Kidney (tissue), 14 donors: Measurements from ENCODE around the gene SAFB. TPM values are rescaled to one million over a fixed set of nuclear protein-coding genes. Genes with fewer than 3 reads are reported as not detected.

Experiments used
- DNase-seq, 5 donors: peaks; one replicate each; pipeline ENCODE4 v3.0.0-alpha.2; 2013 to 2020
- FAIRE-seq: peaks from 2 replicates; lab custom pipeline; 2012; peaks lifted over from hg19 to GRCh38; lab: Jason Lieb, UNC
- H3K27ac ChIP-seq, 2 donors: one replicate each; pipeline ENCODE4 v1.7.0; 2013; ENCODE audit warnings: low read depth in 2 of 2, low read length in 2 of 2, inconsistent platforms in 1 of 2
- H3K27me3 ChIP-seq: one replicate; pipeline ENCODE4 v1.7.1; 2013; ENCODE audit warnings: low read length, inconsistent platforms; ENCODE audit not compliant: control insufficient read depth, insufficient read depth
- H3K36me3 ChIP-seq, 3 donors: one replicate each; pipeline versions ENCODE4 v1.7.0 to v1.7.1; 2013; ENCODE audit warnings: low read length in 3 of 3, control low read depth in 1 of 3, inconsistent platforms in 1 of 3; ENCODE audit not compliant: insufficient read depth in 3 of 3, control insufficient read depth in 2 of 3
- H3K4me1 ChIP-seq, 3 donors: one replicate each; pipeline versions ENCODE4 v1.7.0 to v1.7.1; 2013; ENCODE audit warnings: low read length in 3 of 3, inconsistent platforms in 1 of 3, low read depth in 1 of 3; ENCODE audit not compliant: control insufficient read depth in 2 of 3, insufficient read depth in 2 of 3
- H3K4me3 ChIP-seq, 3 donors: one replicate each; pipeline versions ENCODE4 v1.7.0 to v1.8.1; 2013; ENCODE audit warnings: low read length in 3 of 3, control low read depth in 1 of 3, inconsistent platforms in 1 of 3
- H3K9ac ChIP-seq, 3 donors: one replicate each; pipeline versions ENCODE4 v1.7.0 to v1.7.1; 2013; ENCODE audit warnings: low read length in 3 of 3, control low read depth in 1 of 3, inconsistent platforms in 1 of 3
- H3K9me3 ChIP-seq, 3 donors: one replicate each; pipeline versions ENCODE4 v1.7.0 to v1.7.1; 2013; ENCODE audit warnings: low read length in 3 of 3, control low read depth in 1 of 3, inconsistent platforms in 1 of 3; ENCODE audit not compliant: control insufficient read depth in 2 of 3, insufficient read depth in 1 of 3
- intact Hi-C: fragments of 100-400 bp; cut with DNase I; formaldehyde crosslinking; loops from one replicate; pipeline ENCODE4 v1.11.1; 2022
- polyA plus RNA-seq: library from polyadenylated mRNA; stranded (reverse); fragments of 350-450 nt; fragmentation: Illumina TruSeq; extraction: RNeasy Lipid Tissue Mini Kit (QIAGEN cat#74804); gene quantifications from one replicate; pipeline ENCODE4 v1.2.3, GENCODE V29; 2014; ENCODE audit warnings: low read depth, low replicate concordance; ENCODE audit not compliant: insufficient read depth
- total RNA-seq: library from RNA; stranded (reverse); fragmentation: NEBNext Ultra II Directional; extraction: Animal tissue kit (Norgen Biotek cat#: 25700); gene quantifications from one replicate; pipeline ENCODE4 v1.2.1, GENCODE V29; 2021
- TF ChIP-seq, protein P1 (sequence below): IDR thresholded peaks from 3 replicates; pipeline ENCODE4 v1.5.1; 2012; ENCODE audit warnings: mild to moderate bottlenecking, moderate library complexity, borderline replicate concordance; ENCODE audit not compliant: insufficient read depth; ENCODE audit errors: extremely low read depth
- donor health status: control.
- donor health status: control.
- donor health status: control.
- donor health status: control.
- donor health status: control.
- donor health status: DM: yes; HTN: yes; CAD: no.
- donor health status: Normal renal cell carcinoma (clear cell type).

SAFB gene
- total and polyA plus RNA-seq, 2 donors from 2014 or later: 35.0 to 88.6 TPM

DNA sequence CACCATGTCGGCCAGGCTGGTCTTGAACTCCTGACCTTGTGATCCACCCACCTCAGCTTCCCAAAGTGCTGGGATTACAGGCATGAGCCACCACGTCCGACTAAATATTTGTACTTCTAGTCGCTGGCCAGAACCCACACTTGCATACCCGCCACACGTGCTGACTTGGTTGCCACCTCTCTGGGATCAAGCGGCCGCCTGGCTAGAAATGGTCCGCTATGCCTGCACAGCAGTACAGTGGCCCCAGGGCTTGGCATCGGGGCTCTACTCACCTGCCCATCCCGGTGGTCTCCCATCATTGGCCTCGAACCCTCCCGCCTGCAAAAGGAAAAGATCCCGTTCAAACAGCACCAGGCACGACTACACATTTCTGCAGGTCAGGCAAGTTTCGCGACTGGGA lies 31.4 kb upstream of the SAFB start:
- Histone ChIP-seq H3K27me3 (no peaks in the 10 kb centered on the region), H3K9me3 (no peaks in the 10 kb centered on the region), H3K27ac (no peak overlapping the region), H3K9ac (no peak overlapping the region), H3K4me3 (no peak overlapping the region), H3K4me1 (peaks cover 0 to 3% (median 1%) of the 10 kb centered on the region in 3 donors), H3K36me3 (peaks cover 0 to 91% (median 63%) of the 10 kb centered on the region in 3 donors)
- intact Hi-C loops: no loop called here
- TF ChIP-seq, protein P1, sequence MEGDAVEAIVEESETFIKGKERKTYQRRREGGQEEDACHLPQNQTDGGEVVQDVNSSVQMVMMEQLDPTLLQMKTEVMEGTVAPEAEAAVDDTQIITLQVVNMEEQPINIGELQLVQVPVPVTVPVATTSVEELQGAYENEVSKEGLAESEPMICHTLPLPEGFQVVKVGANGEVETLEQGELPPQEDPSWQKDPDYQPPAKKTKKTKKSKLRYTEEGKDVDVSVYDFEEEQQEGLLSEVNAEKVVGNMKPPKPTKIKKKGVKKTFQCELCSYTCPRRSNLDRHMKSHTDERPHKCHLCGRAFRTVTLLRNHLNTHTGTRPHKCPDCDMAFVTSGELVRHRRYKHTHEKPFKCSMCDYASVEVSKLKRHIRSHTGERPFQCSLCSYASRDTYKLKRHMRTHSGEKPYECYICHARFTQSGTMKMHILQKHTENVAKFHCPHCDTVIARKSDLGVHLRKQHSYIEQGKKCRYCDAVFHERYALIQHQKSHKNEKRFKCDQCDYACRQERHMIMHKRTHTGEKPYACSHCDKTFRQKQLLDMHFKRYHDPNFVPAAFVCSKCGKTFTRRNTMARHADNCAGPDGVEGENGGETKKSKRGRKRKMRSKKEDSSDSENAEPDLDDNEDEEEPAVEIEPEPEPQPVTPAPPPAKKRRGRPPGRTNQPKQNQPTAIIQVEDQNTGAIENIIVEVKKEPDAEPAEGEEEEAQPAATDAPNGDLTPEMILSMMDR: no peak
- DNase-seq: peak in 1 of 5 donors; percentile 56
- FAIRE-seq: no peak

- Histone ChIP-seq H3K27ac (no peak overlapping the region), H3K4me3 (no peak overlapping the region), H3K9me3 (no peaks in the 10 kb centered on the region), H3K4me1 (no peaks in the 10 kb centered on the region), H3K36me3 (peaks cover 3 to 90% (median 70%) of the 10 kb centered on the region in 3 donors), H3K9ac (no peak overlapping the region), H3K27me3 (no peaks in the 10 kb centered on the region)
- intact Hi-C loops: no loop called here
- DNase-seq (peak in 1 of 5 donors; percentile 48), FAIRE-seq (no peak)
- TF ChIP-seq, protein P1: no peak
These were observed 30.1 kb upstream of the SAFB start for GRCh38 chr19:5592531-5593342.

GRCh38 chr19:5593343-5594255 lies 29.3 kb upstream of the SAFB start:
- DNase-seq: peak in 4 of 5 donors; percentile 26 to 77 (median 48)
- FAIRE-seq: no peak

More at GRCh38 chr19:5593343-5594255, 29.3 kb upstream of the SAFB start:
- H3K27ac ChIP-seq: no peak overlapping the region
- H3K36me3 ChIP-seq: peaks cover 5 to 88% (median 69%) of the 10 kb centered on the region in 3 donors
- H3K9me3 ChIP-seq: no peaks in the 10 kb centered on the region
- H3K9ac ChIP-seq: no peak overlapping the region
- H3K4me1 ChIP-seq: no peaks in the 10 kb centered on the region
- H3K27me3 ChIP-seq: no peaks in the 10 kb centered on the region
- TF ChIP-seq, protein P1: no peak
- no peak overlapping the region for H3K4me3 ChIP-seq
- intact Hi-C loops: no loop called here
